ENCODE measurements around the gene AIMP1. TPM values are rescaled to one million over a fixed set of nuclear protein-coding genes. Genes with fewer than 3 reads are reported as not detected.

The AIMP1 gene
- total RNA-seq, 1 experiment from 2014 or later = 143 TPM

DNA sequence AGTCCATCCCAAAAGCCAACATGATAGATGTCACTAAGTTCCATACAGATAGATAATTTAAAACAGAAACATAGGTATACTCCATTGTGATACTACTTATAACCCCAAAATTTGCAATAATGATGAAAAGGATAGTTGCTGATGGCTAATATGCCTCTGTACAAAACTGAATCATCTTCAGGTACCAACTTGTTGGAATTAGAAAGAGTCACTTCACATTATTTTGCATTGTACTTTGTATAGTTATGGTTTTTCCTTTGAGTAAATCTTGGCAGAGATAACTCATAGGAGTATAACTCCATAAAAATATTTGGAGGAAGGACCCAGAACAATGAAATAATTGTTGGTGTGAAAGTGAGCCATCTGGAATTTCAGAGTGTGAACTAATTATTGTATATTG lies 34.7 kb downstream of the AIMP1 start:
- no TSS peak for BruUV-seq (replicated peaks)
- POLR2A ChIA-PET = no interaction called here
- no peak for DNase-seq
- Histone ChIP-seq H3K4me1 (peaks cover 6% of the 10 kb centered on the region), H3K27me3 (replicated peaks; ENCODE audit: control insufficient read depth, insufficient read depth, low read length) (no peaks in the 10 kb centered on the region), H3K9me3 (no peaks in the 10 kb centered on the region), H3K4me3 (ENCODE audit: low read depth, low read length) (no peak overlapping the region), H3K36me3 (ENCODE audit: control insufficient read depth, insufficient read depth, low read length) (no peaks in the 10 kb centered on the region)
- Mint-ChIP-seq H3K9me3 (ENCODE audit: unreplicated experiment) (no peaks in the 10 kb centered on the region), H3K4me1 (ENCODE audit: low read depth, unreplicated experiment) (peaks cover 6% of the 10 kb centered on the region), H3K4me3 (ENCODE audit: unreplicated experiment) (no peak overlapping the region), H3K27ac (ENCODE audit: unreplicated experiment) (no peak overlapping the region), H3K36me3 (ENCODE audit: insufficient read depth, unreplicated experiment) (peaks cover 43% of the 10 kb centered on the region), H3K27me3 (ENCODE audit: insufficient read depth, unreplicated experiment) (no peaks in the 10 kb centered on the region)
- TF ChIP-seq, protein P1, sequence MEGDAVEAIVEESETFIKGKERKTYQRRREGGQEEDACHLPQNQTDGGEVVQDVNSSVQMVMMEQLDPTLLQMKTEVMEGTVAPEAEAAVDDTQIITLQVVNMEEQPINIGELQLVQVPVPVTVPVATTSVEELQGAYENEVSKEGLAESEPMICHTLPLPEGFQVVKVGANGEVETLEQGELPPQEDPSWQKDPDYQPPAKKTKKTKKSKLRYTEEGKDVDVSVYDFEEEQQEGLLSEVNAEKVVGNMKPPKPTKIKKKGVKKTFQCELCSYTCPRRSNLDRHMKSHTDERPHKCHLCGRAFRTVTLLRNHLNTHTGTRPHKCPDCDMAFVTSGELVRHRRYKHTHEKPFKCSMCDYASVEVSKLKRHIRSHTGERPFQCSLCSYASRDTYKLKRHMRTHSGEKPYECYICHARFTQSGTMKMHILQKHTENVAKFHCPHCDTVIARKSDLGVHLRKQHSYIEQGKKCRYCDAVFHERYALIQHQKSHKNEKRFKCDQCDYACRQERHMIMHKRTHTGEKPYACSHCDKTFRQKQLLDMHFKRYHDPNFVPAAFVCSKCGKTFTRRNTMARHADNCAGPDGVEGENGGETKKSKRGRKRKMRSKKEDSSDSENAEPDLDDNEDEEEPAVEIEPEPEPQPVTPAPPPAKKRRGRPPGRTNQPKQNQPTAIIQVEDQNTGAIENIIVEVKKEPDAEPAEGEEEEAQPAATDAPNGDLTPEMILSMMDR (IDR thresholded peaks at IDR 0.05; ENCODE audit: insufficient read depth in 1 of 2, low read depth in 1 of 2, low read length in 1 of 2, severe bottlenecking in 1 of 2, unreplicated experiment in 1 of 2) = no peak
- CTCF ChIA-PET = no interaction called here
- intact Hi-C loops (cut with micrococcal nuclease; ENCODE audit: unreplicated experiment) = no loop called here

DNA sequence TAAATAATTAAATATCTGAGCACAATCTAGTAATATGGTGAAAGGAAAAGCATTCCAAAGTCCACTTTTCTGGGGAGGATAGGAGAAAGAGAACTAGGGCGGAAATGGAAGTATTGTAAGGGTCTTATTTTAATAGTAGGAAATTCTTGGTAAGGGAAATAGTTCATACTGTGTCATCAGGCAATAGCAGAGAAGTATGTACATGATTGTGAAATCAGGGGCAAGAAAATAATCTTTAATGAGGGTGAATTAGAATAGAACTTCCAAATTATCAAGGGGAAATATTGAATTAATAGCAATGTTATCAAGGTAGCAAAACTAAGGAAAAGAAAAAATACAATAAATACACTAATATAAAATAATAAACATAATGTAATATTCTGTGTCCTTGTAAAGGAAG lies 37.4 kb downstream of the AIMP1 start:
- H3K27me3 Mint-ChIP-seq (ENCODE audit: insufficient read depth, unreplicated experiment) = no peaks in the 10 kb centered on the region
- Histone ChIP-seq H3K4me1 (no peaks in the 10 kb centered on the region), H3K4me3 (ENCODE audit: low read depth, low read length) (no peak overlapping the region), H3K36me3 (ENCODE audit: control insufficient read depth, insufficient read depth, low read length) (no peaks in the 10 kb centered on the region), H3K9me3 (no peaks in the 10 kb centered on the region), H3K27me3 (replicated peaks; ENCODE audit: control insufficient read depth, insufficient read depth, low read length) (no peaks in the 10 kb centered on the region)
- H3K4me1 Mint-ChIP-seq (ENCODE audit: low read depth, unreplicated experiment) = peaks cover 6% of the 10 kb centered on the region
- no peaks in the 10 kb centered on the region for H3K9me3 Mint-ChIP-seq (ENCODE audit: unreplicated experiment)
- no peak overlapping the region for H3K4me3 Mint-ChIP-seq (ENCODE audit: unreplicated experiment)
- intact Hi-C loops (cut with micrococcal nuclease; ENCODE audit: unreplicated experiment) = no loop called here
- DNase-seq = no peak
- TF ChIP-seq, protein P1 (IDR thresholded peaks at IDR 0.05; ENCODE audit: insufficient read depth in 1 of 2, low read depth in 1 of 2, low read length in 1 of 2, severe bottlenecking in 1 of 2, unreplicated experiment in 1 of 2) = no peak
- no peak overlapping the region for H3K27ac Mint-ChIP-seq (ENCODE audit: unreplicated experiment)
- ChIA-PET CTCF (interaction anchor here (0.8 kb wide), 1 partner anchor 88 kb away, joined by 3 read pairs; no protein-coding TSS in a partner anchor), POLR2A (no interaction called here)
- peaks cover 29% of the 10 kb centered on the region for H3K36me3 Mint-ChIP-seq (ENCODE audit: insufficient read depth, unreplicated experiment)
- no TSS peak for BruUV-seq (replicated peaks)

DNA sequence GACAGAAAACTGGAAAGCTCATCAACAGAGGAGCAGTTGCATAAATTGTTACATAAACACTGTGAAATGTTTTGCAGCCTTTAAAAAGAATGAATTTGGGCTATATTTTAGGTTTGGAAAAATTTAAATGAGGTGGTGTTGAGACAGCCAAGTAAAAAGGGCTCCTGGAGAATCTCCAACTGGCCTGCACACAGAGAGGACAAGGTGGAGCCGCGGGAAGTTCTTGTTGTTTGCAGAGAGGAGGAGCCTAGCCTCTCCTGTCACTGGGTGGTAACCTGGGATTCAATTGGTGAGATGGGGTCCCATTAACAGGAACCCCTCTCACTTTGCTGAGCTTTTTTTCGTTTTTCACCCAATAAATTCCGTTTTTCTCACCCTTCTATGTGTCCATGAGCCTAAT lies 38.8 kb downstream of the AIMP1 start:
- H3K36me3 ChIP-seq (ENCODE audit: control insufficient read depth, insufficient read depth, low read length) = no peaks in the 10 kb centered on the region
- H3K9me3 ChIP-seq = no peaks in the 10 kb centered on the region
- no peaks in the 10 kb centered on the region for H3K4me1 ChIP-seq
- ChIA-PET POLR2A (no interaction called here), CTCF (no interaction called here)
- no peak overlapping the region for H3K27ac Mint-ChIP-seq (ENCODE audit: unreplicated experiment)
- no peak for DNase-seq
- H3K4me1 Mint-ChIP-seq (ENCODE audit: low read depth, unreplicated experiment) = peaks cover 6% of the 10 kb centered on the region
- no peaks in the 10 kb centered on the region for H3K27me3 ChIP-seq (replicated peaks; ENCODE audit: control insufficient read depth, insufficient read depth, low read length)
- BruUV-seq (replicated peaks) = no TSS peak
- intact Hi-C loops (cut with micrococcal nuclease; ENCODE audit: unreplicated experiment) = no loop called here
- no peak overlapping the region for H3K4me3 ChIP-seq (ENCODE audit: low read depth, low read length)
- TF ChIP-seq, protein P1 (IDR thresholded peaks at IDR 0.05; ENCODE audit: insufficient read depth in 1 of 2, low read depth in 1 of 2, low read length in 1 of 2, severe bottlenecking in 1 of 2, unreplicated experiment in 1 of 2) = no peak
- H3K27me3 Mint-ChIP-seq (ENCODE audit: insufficient read depth, unreplicated experiment) = no peaks in the 10 kb centered on the region
- H3K9me3 Mint-ChIP-seq (ENCODE audit: unreplicated experiment) = no peaks in the 10 kb centered on the region
- H3K4me3 Mint-ChIP-seq (ENCODE audit: unreplicated experiment) = no peak overlapping the region
- peaks cover 18% of the 10 kb centered on the region for H3K36me3 Mint-ChIP-seq (ENCODE audit: insufficient read depth, unreplicated experiment)
